Astrocyte (in vitro differentiated cells and primary cell): ENCODE measurements around the gene NET1. TPM values are rescaled to one million over a fixed set of nuclear protein-coding genes. Genes with fewer than 3 reads are reported as not detected.

Source experiments
- DNase-seq: peaks from one replicate; pipeline ENCODE4 v3.0.0-alpha.2; 2010; ENCODE audit warnings: low read depth
- FAIRE-seq: peaks from 2 replicates; lab custom pipeline; 2011; peaks lifted over from hg19 to GRCh38; lab: Jason Lieb, UNC
- H2AFZ ChIP-seq: 2 replicates; pipeline ENCODE4 v1.6.0; 2012; ENCODE audit warnings: low read depth, low read length, inconsistent platforms
- H3K27ac ChIP-seq: 2 replicates; pipeline ENCODE4 v1.5.1; 2011; ENCODE audit warnings: low read depth, low read length, inconsistent platforms
- H3K27me3 ChIP-seq: 2 replicates; pipeline ENCODE4 v1.6.0; 2011; ENCODE audit warnings: low read length, inconsistent platforms; ENCODE audit not compliant: insufficient read depth
- H3K36me3 ChIP-seq: 2 replicates; pipeline ENCODE4 v1.5.1; 2011; ENCODE audit warnings: low read length, inconsistent platforms; ENCODE audit not compliant: insufficient read depth
- H3K4me1 ChIP-seq: 2 replicates; pipeline ENCODE4 v1.5.1; 2011; ENCODE audit warnings: low read length, inconsistent platforms; ENCODE audit not compliant: insufficient read depth
- H3K4me2 ChIP-seq: 2 replicates; pipeline ENCODE4 v1.6.0; 2012; ENCODE audit warnings: low read length, inconsistent platforms
- H3K4me3 ChIP-seq: 2 replicates; pipeline ENCODE4 v1.5.1; 2011; ENCODE audit warnings: low read depth, mild to moderate bottlenecking, low read length, inconsistent platforms; ENCODE audit not compliant: insufficient read depth
- H3K79me2 ChIP-seq: 2 replicates; pipeline ENCODE4 v1.6.0; 2012; ENCODE audit warnings: mild to moderate bottlenecking, low read length, inconsistent platforms; ENCODE audit not compliant: insufficient read depth
- H3K9ac ChIP-seq: 2 replicates; pipeline ENCODE4 v1.6.0; 2012; ENCODE audit warnings: mild to moderate bottlenecking, low read length, inconsistent platforms
- H3K9me3 ChIP-seq: 2 replicates; pipeline ENCODE4 v1.5.1; 2012; ENCODE audit warnings: low read depth, mild to moderate bottlenecking, low read length, inconsistent platforms; ENCODE audit not compliant: insufficient read depth
- H4K20me1 ChIP-seq: 2 replicates; pipeline ENCODE4 v1.6.0; 2012; ENCODE audit warnings: low read length, inconsistent platforms; ENCODE audit not compliant: insufficient read depth
- H3K27ac Mint-ChIP-seq: one replicate; pipeline ENCODE4 v1.8.0; 2021; ENCODE audit warnings: mild to moderate bottlenecking, mixed read lengths; ENCODE audit not compliant: unreplicated experiment
- H3K27me3 Mint-ChIP-seq: one replicate; pipeline ENCODE4 v1.8.0; 2021; ENCODE audit warnings: low read depth, mixed read lengths; ENCODE audit not compliant: unreplicated experiment
- H3K36me3 Mint-ChIP-seq: one replicate; pipeline ENCODE4 v1.8.0; 2021; ENCODE audit warnings: low read depth, mixed read lengths; ENCODE audit not compliant: unreplicated experiment
- H3K4me1 Mint-ChIP-seq: one replicate; pipeline ENCODE4 v1.8.0; 2021; ENCODE audit warnings: low read depth, mixed read lengths; ENCODE audit not compliant: unreplicated experiment
- H3K4me3 Mint-ChIP-seq: one replicate; pipeline ENCODE4 v1.8.0; 2021; ENCODE audit warnings: mild to moderate bottlenecking, moderate library complexity, mixed read lengths; ENCODE audit not compliant: unreplicated experiment
- H3K9me3 Mint-ChIP-seq: one replicate; pipeline ENCODE4 v1.8.0; 2021; ENCODE audit warnings: mild to moderate bottlenecking, mixed read lengths; ENCODE audit not compliant: unreplicated experiment
- CTCF ChIP-seq: IDR thresholded peaks from 2 replicates; pipeline ENCODE4 v1.5.1; 2011; ENCODE audit warnings: low read depth, mild to moderate bottlenecking, inconsistent platforms, low read length, moderate library complexity; ENCODE audit not compliant: insufficient read depth
- EZH2 ChIP-seq: IDR thresholded peaks from 2 replicates; pipeline ENCODE4 v1.6.1; 2012; ENCODE audit warnings: mild to moderate bottlenecking, low read length, inconsistent platforms; ENCODE audit not compliant: insufficient read depth
- total RNA-seq: library from RNA; stranded (reverse); gene quantifications from 2 replicates; pipeline ENCODE4 v1.2.1, GENCODE V29; 2021

The NET1 gene
- total RNA-seq, 1 donor from 2014 or later: 43.5 TPM

GRCh38 chr10:5492929-5493576 is 80.7 kb downstream of the NET1 start:
- Mint-ChIP-seq H3K4me3 (no peak overlapping the region), H3K4me1 (no peaks in the 10 kb centered on the region), H3K9me3 (peaks cover 10% of the 10 kb centered on the region), H3K27me3 (peaks cover 40% of the 10 kb centered on the region), H3K36me3 (peaks cover 2% of the 10 kb centered on the region), H3K27ac (no peak overlapping the region)
- Histone ChIP-seq H3K9ac (no peak overlapping the region), H3K4me1 (no peaks in the 10 kb centered on the region), H3K79me2 (no peaks in the 10 kb centered on the region), H3K36me3 (no peaks in the 10 kb centered on the region), H3K4me2 (no peak overlapping the region), H4K20me1 (no peaks in the 10 kb centered on the region), H3K27me3 (no peaks in the 10 kb centered on the region), H3K4me3 (no peak overlapping the region), H3K27ac (no peak overlapping the region), H3K9me3 (peaks cover 3% of the 10 kb centered on the region), H2AFZ (no peak overlapping the region)
- no peak for DNase-seq
- no peak for FAIRE-seq
- TF ChIP-seq CTCF (no peak), EZH2 (no peak)

- TF ChIP-seq EZH2: no peak
- TF ChIP-seq CTCF: no peak
- Mint-ChIP-seq H3K4me3 (no peak overlapping the region), H3K9me3 (peaks cover 10% of the 10 kb centered on the region), H3K27me3 (peaks cover 38% of the 10 kb centered on the region), H3K4me1 (no peaks in the 10 kb centered on the region), H3K27ac (no peak overlapping the region), H3K36me3 (peaks cover 2% of the 10 kb centered on the region)
- H3K4me3 ChIP-seq: no peak overlapping the region
- no peak overlapping the region for H3K27ac ChIP-seq
- no peak overlapping the region for H3K9ac ChIP-seq
- peaks cover 3% of the 10 kb centered on the region for H3K9me3 ChIP-seq
- H3K4me2 ChIP-seq: no peak overlapping the region
- FAIRE-seq (no peak), DNase-seq (no peak)
- H2AFZ ChIP-seq: no peak overlapping the region
- H3K36me3 ChIP-seq: no peaks in the 10 kb centered on the region
- H3K4me1 ChIP-seq: no peaks in the 10 kb centered on the region
- no peaks in the 10 kb centered on the region for H3K27me3 ChIP-seq
- no peaks in the 10 kb centered on the region for H4K20me1 ChIP-seq
- no peaks in the 10 kb centered on the region for H3K79me2 ChIP-seq
Measured at GRCh38 chr10:5493691-5494090, 81.3 kb downstream of the NET1 start.

GRCh38 chr10:5494611-5495010 is 82.3 kb downstream of the NET1 start:
- no peak for FAIRE-seq
- H3K79me2 ChIP-seq: no peaks in the 10 kb centered on the region
- no peak overlapping the region for H3K4me2 ChIP-seq
- H3K9me3 ChIP-seq: peaks cover 3% of the 10 kb centered on the region
- H3K9ac ChIP-seq: no peak overlapping the region
- Mint-ChIP-seq H3K27me3 (peaks cover 29% of the 10 kb centered on the region), H3K9me3 (peaks cover 10% of the 10 kb centered on the region), H3K36me3 (peaks cover 2% of the 10 kb centered on the region), H3K4me3 (no peak overlapping the region), H3K4me1 (no peaks in the 10 kb centered on the region), H3K27ac (no peak overlapping the region)
- no peaks in the 10 kb centered on the region for H3K4me1 ChIP-seq
- no peak overlapping the region for H3K4me3 ChIP-seq
- no peaks in the 10 kb centered on the region for H3K36me3 ChIP-seq
- H4K20me1 ChIP-seq: no peaks in the 10 kb centered on the region
- TF ChIP-seq CTCF: no peak
- TF ChIP-seq EZH2: no peak
- no peak for DNase-seq
- H3K27ac ChIP-seq: no peak overlapping the region
- no peak overlapping the region for H2AFZ ChIP-seq
- no peaks in the 10 kb centered on the region for H3K27me3 ChIP-seq
